B cell (primary cell): Measurements from ENCODE around the gene HOGA1. TPM values are rescaled to one million over a fixed set of nuclear protein-coding genes. Genes with fewer than 3 reads are reported as not detected.

Source experiments
- ATAC-seq: fragments of 200-7000 bp; cut with Tn5 transposase; one replicate; pipeline ENCODE4 v1.10.0; 2021; ENCODE audit warnings: low read depth, mild to moderate bottlenecking, moderate number of reproducible peaks, moderate library complexity
- CTCF ChIA-PET: fragments of 350-600 bp; sonication (Branson Sonifier 250); formaldehyde crosslinking; loops from one replicate; lab custom pipeline; 2021; ENCODE audit warnings: antibody characterized with exemption, inconsistent platforms; lab: Charles Lee
- POLR2A ChIA-PET: fragments of 350-600 bp; sonication (Branson Sonifier 250); formaldehyde crosslinking; loops from one replicate; lab custom pipeline; 2021; ENCODE audit warnings: antibody characterized with exemption; lab: Charles Lee
- DNase-seq: peaks from one replicate; pipeline ENCODE4 v3.0.0; 2013
- H2AFZ ChIP-seq: 2 replicates; pipeline ENCODE4 v1.6.1; 2012; ENCODE audit warnings: mild to moderate bottlenecking, low read depth, low read length; ENCODE audit not compliant: insufficient read depth, poor library complexity, severe bottlenecking
- H3K27ac ChIP-seq, 2 donors: 1 replicate in 1 of 2; 2 replicates in 1 of 2; pipeline ENCODE4 v1.5.1; 2012 to 2013; ENCODE audit warnings: low read length in 2 of 2, mild to moderate bottlenecking in 2 of 2, moderate library complexity in 1 of 2
- H3K27me3 ChIP-seq, 4 experiments: fragments of 200-600 bp in 1 of 4; sonication (generic) in 1 of 4; replicated peaks in 1 of 4; 1 replicate in 2 of 4; 2 replicates in 2 of 4; pipeline versions ENCODE4 v1.6.1 to v1.7.0; 2013 to 2016; ENCODE audit warnings: low read length in 3 of 4, mild to moderate bottlenecking in 2 of 4, mixed read lengths in 1 of 4, moderate library complexity in 1 of 4; ENCODE audit not compliant: insufficient read depth in 4 of 4, control insufficient read depth in 3 of 4; ENCODE audit errors: control extremely low read depth in 1 of 4
- H3K36me3 ChIP-seq, 2 experiments: replicated peaks in 1 of 2; 1 replicate in 1 of 2; 2 replicates in 1 of 2; pipeline versions ENCODE4 v1.6.1 to v1.7.1; 2013; ENCODE audit warnings: low read length in 1 of 2; ENCODE audit not compliant: insufficient read depth in 2 of 2, control insufficient read depth in 1 of 2; ENCODE audit errors: control extremely low read depth in 1 of 2, extremely low read depth in 1 of 2
- H3K4me1 ChIP-seq, 2 donors: fragments of 200-600 bp in 1 of 2; sonication (generic) in 1 of 2; 1 replicate in 1 of 2; 2 replicates in 1 of 2; pipeline versions ENCODE4 v1.5.1 to v1.6.1; 2013 to 2017; ENCODE audit warnings: low read length in 2 of 2; ENCODE audit not compliant: control insufficient read depth in 2 of 2, insufficient read depth in 2 of 2
- H3K4me2 ChIP-seq: replicated peaks from 2 replicates; pipeline ENCODE3; 2012; ENCODE audit warnings: mild to moderate bottlenecking, low read depth, low read length; ENCODE audit not compliant: poor library complexity, severe bottlenecking
- H3K4me3 ChIP-seq, 5 experiments: fragments of 200-600 bp in 1 of 5; sonication (generic) in 1 of 5; 1 replicate in 3 of 5; 2 replicates in 2 of 5; pipeline versions ENCODE4 v1.5.1 to v1.7.0; 2011 to 2016; ENCODE audit warnings: low read length in 4 of 5, mild to moderate bottlenecking in 4 of 5, low read depth in 2 of 5, control low read depth in 1 of 5, moderate library complexity in 1 of 5; ENCODE audit not compliant: insufficient read depth in 1 of 5; ENCODE audit errors: control extremely low read depth in 1 of 5, extremely low read depth in 1 of 5
- H3K79me2 ChIP-seq: fragments of 200-600 bp; sonication (generic); one replicate; pipeline ENCODE4 v1.6.0; 2016; ENCODE audit warnings: low read length; ENCODE audit not compliant: control insufficient read depth, insufficient read depth
- H3K9ac ChIP-seq: fragments of 200-600 bp; sonication (generic); 2 replicates; pipeline ENCODE4 v1.6.1; 2017; ENCODE audit warnings: mild to moderate bottlenecking, low read length, moderate library complexity
- H3K9me3 ChIP-seq, 3 donors: one replicate each; pipeline versions ENCODE4 v1.6.1 to v1.7.1; 2013; ENCODE audit warnings: low read length in 2 of 3; ENCODE audit not compliant: control insufficient read depth in 2 of 3, insufficient read depth in 1 of 3; ENCODE audit errors: control extremely low read depth in 1 of 3
- H4K20me1 ChIP-seq: 2 replicates; pipeline ENCODE4 v1.6.0; 2012; ENCODE audit warnings: mild to moderate bottlenecking, low read length; ENCODE audit not compliant: insufficient read depth, control insufficient read depth, poor library complexity, severe bottlenecking
- H3K27ac Mint-ChIP-seq: one replicate; pipeline ENCODE4 v1.8.0; 2021; ENCODE audit warnings: mixed read lengths
- H3K27me3 Mint-ChIP-seq: one replicate; pipeline ENCODE4 v1.8.0; 2021; ENCODE audit warnings: mixed read lengths
- H3K4me1 Mint-ChIP-seq: one replicate; pipeline ENCODE4 v1.8.0; 2021; ENCODE audit warnings: mixed read lengths
- H3K4me3 Mint-ChIP-seq: one replicate; pipeline ENCODE4 v1.8.0; 2021; ENCODE audit warnings: mixed read lengths
- H3K9me3 Mint-ChIP-seq: one replicate; pipeline ENCODE4 v1.8.0; 2022; ENCODE audit warnings: mixed read lengths; ENCODE audit not compliant: insufficient read depth
- CTCF ChIP-seq: fragments of 200-600 bp; IDR thresholded peaks from one replicate; pipeline ENCODE4 v1.8.0; 2022; ENCODE audit warnings: antibody characterized with exemption, mild to moderate bottlenecking
- EZH2 ChIP-seq: IDR thresholded peaks from 2 replicates; pipeline ENCODE4 v1.6.1; 2012; ENCODE audit warnings: borderline replicate concordance, low read depth, mild to moderate bottlenecking, moderate library complexity, low read length; ENCODE audit not compliant: insufficient read depth, poor library complexity, severe bottlenecking
- WGBS: methylation state at CpG from one replicate; pipeline ENCODE4 v1.1.5; 2013; ENCODE audit warnings: missing lambda C conversion rate; ENCODE audit not compliant: insufficient coverage; 5-methylcytosine and 5-hydroxymethylcytosine counted together
- intact Hi-C: fragments of 100-400 bp; cut with micrococcal nuclease; formaldehyde crosslinking; loops from one replicate; pipeline ENCODE4 v1.10.0; 2022
- polyA plus RNA-seq: library from polyadenylated mRNA; depleted of rRNA; stranded (reverse); fragments of >200 nt; gene quantifications from 2 replicates; pipeline ENCODE4 v1.2.3, GENCODE V29; 2012
- total RNA-seq, 2 donors: library from RNA; stranded (reverse); fragments of 120-200 nt in 1 of 2; gene quantifications; 1 replicate in 1 of 2; 2 replicates in 1 of 2; pipeline versions ENCODE4 v1.2.3 to v1.2.4, GENCODE V29; 2013 to 2022

The HOGA1 gene
- total and polyA plus RNA-seq, 2 donors (not counting 1 experiment from before 2014, with no cell fraction given) = not detected

GRCh38 chr10:97647556-97647955 lies 63.4 kb downstream of the HOGA1 start:
- Histone ChIP-seq H3K79me2 (peaks cover 49% of the 10 kb centered on the region), H3K9ac (no peak overlapping the region), H3K4me2 (no peak overlapping the region), H3K9me3 (no peaks in the 10 kb centered on the region), H3K4me1 (peaks cover 11 to 13% of the 10 kb centered on the region in 2 donors), H4K20me1 (no peaks in the 10 kb centered on the region), H3K36me3 (peaks cover 7 to 31% of the 10 kb centered on the region in 2 experiments), H3K27ac (no peak overlapping the region), H3K4me3 (no peak overlapping the region), H2AFZ (no peak overlapping the region), H3K27me3 (no peaks in the 10 kb centered on the region)
- ChIA-PET POLR2A (no interaction called here), CTCF (interaction anchor here (0.6 kb wide), 2 partner anchors 31 to 174 kb away, joined by 3 to 4 read pairs; no protein-coding TSS in a partner anchor)
- no peak for ATAC-seq
- no peak for DNase-seq
- peak overlapping the region; percentile 23 for H3K27ac Mint-ChIP-seq
- peaks cover 25% of the 10 kb centered on the region for H3K4me1 Mint-ChIP-seq
- no peaks in the 10 kb centered on the region for H3K9me3 Mint-ChIP-seq
- TF ChIP-seq EZH2 (no peak), CTCF (no peak)
- H3K4me3 Mint-ChIP-seq = no peak overlapping the region
- intact Hi-C loops = no loop called here
- no peaks in the 10 kb centered on the region for H3K27me3 Mint-ChIP-seq
- 89% methylated on average over 1 of the region's 1 CpG for WGBS

GRCh38 chr10:97648562-97649404 lies 64.6 kb downstream of the HOGA1 start:
- Histone ChIP-seq H3K4me3 (peak overlapping the region in 2 of 5 experiments; percentile 7 to 33), H3K27me3 (no peaks in the 10 kb centered on the region), H4K20me1 (no peaks in the 10 kb centered on the region), H3K4me1 (peaks cover 11 to 13% of the 10 kb centered on the region in 2 donors), H2AFZ (no peak overlapping the region), H3K27ac (peak overlapping the region; percentile 74 to 89), H3K79me2 (peaks cover 41% of the 10 kb centered on the region), H3K4me2 (peak overlapping the region; percentile 53), H3K9ac (peak overlapping the region; percentile 33), H3K36me3 (peaks cover 15 to 37% of the 10 kb centered on the region in 2 experiments), H3K9me3 (no peaks in the 10 kb centered on the region)
- no peaks in the 10 kb centered on the region for H3K27me3 Mint-ChIP-seq
- WGBS = 67% methylated on average over 5 of the region's 5 CpGs
- peak overlapping the region; percentile 65 for H3K4me3 Mint-ChIP-seq
- POLR2A ChIA-PET = no interaction called here
- H3K4me1 Mint-ChIP-seq = peaks cover 19% of the 10 kb centered on the region
- TF ChIP-seq EZH2 = no peak
- no peak for TF ChIP-seq CTCF
- peak; percentile 71 for DNase-seq
- intact Hi-C loops = loop anchor here (1.0 kb wide), 1 partner anchor 7 kb away; no protein-coding TSS in a partner anchor
- ATAC-seq = peak; percentile 93
- CTCF ChIA-PET = interaction anchor here (0.6 to 1.2 kb wide), 2 partner anchors 21 to 72 kb away, joined by 4 to 5 read pairs; no protein-coding TSS in a partner anchor
- H3K27ac Mint-ChIP-seq = peak overlapping the region; percentile 86
- no peaks in the 10 kb centered on the region for H3K9me3 Mint-ChIP-seq
